ENCODE measurements around the gene POLD1. TPM values are rescaled to one million over a fixed set of nuclear protein-coding genes. Genes with fewer than 3 reads are reported as not detected.

POLD1 gene
- total and polyA plus RNA-seq, 2 of the 13 experiments (the other 11 are each of a cell fraction or from before 2014, with no cell fraction given): 17.4 to 54.0 TPM

GRCh38 chr19:50427997-50428425 is 43.9 kb downstream of the POLD1 start:
- WGBS (ENCODE audit: low lambda C conversion rate): 82% methylated on average over 9 of the region's 38 CpGs
- no peak overlapping the region for H3K27ac ChIP-seq (ENCODE audit: extremely low read length, insufficient read depth, low read length)
- H4K20me1 ChIP-seq (ENCODE audit: insufficient read depth, low read length): no peaks in the 10 kb centered on the region
- peaks cover 5 to 22% of the 10 kb centered on the region in 2 experiments; a peak in 4 of 5 replicates for H3K27me3 ChIP-seq (ENCODE audit: control insufficient read depth in 1 of 2, insufficient read depth in 2 of 2, low read length in 2 of 2)
- no peak overlapping the region for H3K4me3 ChIP-seq (replicated peaks in 1 of 3; ENCODE audit: insufficient read depth in 1 of 3, low read depth in 2 of 3, low read length in 3 of 3)
- H3K79me2 ChIP-seq (ENCODE audit: insufficient read depth, low read length): no peaks in the 10 kb centered on the region
- no peaks in the 10 kb centered on the region for H3K9me3 ChIP-seq (ENCODE audit: low read length)
- DNase-seq (ENCODE audit: low spot score) (no peak), ATAC-seq (no peak), FAIRE-seq (no peak)
- H3K4me1 ChIP-seq (ENCODE audit: insufficient read depth, low read length): peaks cover 18% of the 10 kb centered on the region
- no peak overlapping the region for H3K4me2 ChIP-seq (ENCODE audit: low read depth, low read length)
- no TSS peak for BruUV-seq (replicated peaks)
- ChIA-PET CTCF (ENCODE audit: low intra/inter-chr PET ratio, low total read pairs) (no interaction called here), POLR2A (no interaction called here)
- H3K36me3 ChIP-seq (replicated peaks in 1 of 2; ENCODE audit: control insufficient read depth in 1 of 2, insufficient read depth in 2 of 2, low read length in 2 of 2): no peaks in the 10 kb centered on the region
- in situ Hi-C loops (cut with HindIII; ENCODE audit: extremely low pct_ligation_motif_present, low pct_unique_long_range_greater_than_20kb) (no loop called here), intact Hi-C loops (cut with micrococcal nuclease; ENCODE audit: unreplicated experiment) (no loop called here)
- TF ChIP-seq ERF (CRISPR knock-in tag; IDR thresholded peaks at IDR 0.05) (no peak), ZNF510 (CRISPR knock-in tag; IDR thresholded peaks at IDR 0.05; ENCODE audit: low read depth) (no peak), ZNF775 (CRISPR knock-in tag; IDR thresholded peaks at IDR 0.05; ENCODE audit: borderline replicate concordance) (no peak)
- H2AFZ ChIP-seq (ENCODE audit: low read length): no peak overlapping the region
- H3K9ac ChIP-seq (ENCODE audit: insufficient read depth, low read depth, low read length): no peak overlapping the region

DNA sequence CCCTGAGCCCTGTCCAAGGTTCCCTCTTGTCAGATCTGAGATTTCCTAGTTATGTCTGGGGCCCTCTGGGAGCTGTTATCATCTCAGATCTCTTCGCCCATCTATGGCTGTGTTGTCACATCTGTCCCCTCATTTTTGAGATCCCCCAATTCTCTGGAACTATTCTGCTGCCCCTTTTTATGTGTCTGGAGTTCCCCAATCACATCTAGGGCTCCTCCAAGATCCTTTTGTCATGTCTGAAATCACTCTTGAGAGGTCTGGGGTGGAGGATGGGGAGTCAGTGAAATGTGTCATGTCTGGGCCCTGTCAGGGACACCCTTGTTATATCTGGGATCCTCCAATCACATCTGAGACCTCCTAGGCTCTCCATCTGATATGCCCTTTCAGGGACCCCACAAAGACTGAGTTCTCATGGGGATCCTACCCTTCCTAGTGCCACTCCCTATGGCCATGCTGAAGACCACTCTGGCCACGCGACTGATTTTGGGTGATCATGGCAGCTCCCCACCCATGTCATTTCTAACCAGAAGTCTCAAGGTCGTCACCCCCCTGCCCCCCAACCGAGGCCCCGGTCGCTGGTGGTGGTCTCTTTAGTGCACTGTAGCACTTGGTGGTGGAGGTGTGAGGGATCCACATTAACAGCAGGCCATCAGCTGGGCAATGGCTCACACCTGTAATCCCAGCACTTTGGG is 44.8 kb downstream of the POLD1 start:
- in situ Hi-C loops (cut with HindIII; ENCODE audit: extremely low pct_ligation_motif_present, low pct_unique_long_range_greater_than_20kb): no loop called here
- intact Hi-C loops (cut with micrococcal nuclease; ENCODE audit: unreplicated experiment): no loop called here
- BruUV-seq (replicated peaks): no TSS peak

More for the DNA sequence above, 44.8 kb downstream of the POLD1 start:
- no peak overlapping the region for H3K9ac ChIP-seq (ENCODE audit: insufficient read depth, low read depth, low read length)
- ChIA-PET CTCF (ENCODE audit: low intra/inter-chr PET ratio, low total read pairs) (no interaction called here), POLR2A (no interaction called here)
- DNase-seq (ENCODE audit: low spot score) (no peak), ATAC-seq (no peak), FAIRE-seq (no peak)
- WGBS (ENCODE audit: low lambda C conversion rate): 14% methylated on average over 7 of the region's 7 CpGs
- peaks cover 10% of the 10 kb centered on the region for H3K4me1 ChIP-seq (ENCODE audit: insufficient read depth, low read length)
- H3K27me3 ChIP-seq (ENCODE audit: control insufficient read depth in 1 of 2, insufficient read depth in 2 of 2, low read length in 2 of 2): peaks cover 8 to 23% of the 10 kb centered on the region in 2 experiments; a peak in 4 of 5 replicates
- no peak overlapping the region for H3K4me2 ChIP-seq (ENCODE audit: low read depth, low read length)
- no peaks in the 10 kb centered on the region for H3K79me2 ChIP-seq (ENCODE audit: insufficient read depth, low read length)
- H3K9me3 ChIP-seq (ENCODE audit: low read length): no peaks in the 10 kb centered on the region
- no peak overlapping the region for H3K27ac ChIP-seq (ENCODE audit: extremely low read length, insufficient read depth, low read length)
- no peaks in the 10 kb centered on the region for H4K20me1 ChIP-seq (ENCODE audit: insufficient read depth, low read length)
- no peak overlapping the region for H3K4me3 ChIP-seq (replicated peaks in 1 of 3; ENCODE audit: insufficient read depth in 1 of 3, low read depth in 2 of 3, low read length in 3 of 3)
- TF ChIP-seq ZNF598 (CRISPR knock-in tag; IDR thresholded peaks at IDR 0.05; ENCODE audit: borderline replicate concordance) (no peak), HNF4A (CRISPR knock-in tag; IDR thresholded peaks at IDR 0.05) (no peak), ZNF230 (CRISPR knock-in tag; IDR thresholded peaks at IDR 0.05) (no peak), SIX4 (CRISPR knock-in tag; IDR thresholded peaks at IDR 0.05) (no peak), SNRNP70 (IDR thresholded peaks at IDR 0.05; ENCODE audit: low read depth, low read length) (no peak)
- TF ChIP-seq, protein P1, sequence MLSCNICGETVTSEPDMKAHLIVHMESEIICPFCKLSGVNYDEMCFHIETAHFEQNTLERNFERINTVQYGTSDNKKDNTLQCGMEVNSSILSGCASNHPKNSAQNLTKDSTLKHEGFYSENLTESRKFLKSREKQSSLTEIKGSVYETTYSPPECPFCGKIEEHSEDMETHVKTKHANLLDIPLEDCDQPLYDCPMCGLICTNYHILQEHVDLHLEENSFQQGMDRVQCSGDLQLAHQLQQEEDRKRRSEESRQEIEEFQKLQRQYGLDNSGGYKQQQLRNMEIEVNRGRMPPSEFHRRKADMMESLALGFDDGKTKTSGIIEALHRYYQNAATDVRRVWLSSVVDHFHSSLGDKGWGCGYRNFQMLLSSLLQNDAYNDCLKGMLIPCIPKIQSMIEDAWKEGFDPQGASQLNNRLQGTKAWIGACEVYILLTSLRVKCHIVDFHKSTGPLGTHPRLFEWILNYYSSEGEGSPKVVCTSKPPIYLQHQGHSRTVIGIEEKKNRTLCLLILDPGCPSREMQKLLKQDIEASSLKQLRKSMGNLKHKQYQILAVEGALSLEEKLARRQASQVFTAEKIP (CRISPR knock-in tag; IDR thresholded peaks at IDR 0.05; ENCODE audit: borderline replicate concordance): no peak
- no peaks in the 10 kb centered on the region for H3K36me3 ChIP-seq (replicated peaks in 1 of 2; ENCODE audit: control insufficient read depth in 1 of 2, insufficient read depth in 2 of 2, low read length in 2 of 2)
- H2AFZ ChIP-seq (ENCODE audit: low read length): no peak overlapping the region

All from HepG2 (cell line).